AG09319 (cell line): ENCODE data around the gene CXCL16.

Experiments used
- DNase-seq: peaks from one replicate; pipeline ENCODE4 v3.0.0-alpha.2; 2010; ENCODE audit warnings: low read depth; ENCODE audit errors: extremely low read depth
- CTCF ChIP-seq: IDR thresholded peaks from 2 replicates; pipeline ENCODE4 v1.5.1; 2011; ENCODE audit warnings: low read depth, mild to moderate bottlenecking, inconsistent platforms, low read length, moderate library complexity

CXCL16 gene

DNA sequence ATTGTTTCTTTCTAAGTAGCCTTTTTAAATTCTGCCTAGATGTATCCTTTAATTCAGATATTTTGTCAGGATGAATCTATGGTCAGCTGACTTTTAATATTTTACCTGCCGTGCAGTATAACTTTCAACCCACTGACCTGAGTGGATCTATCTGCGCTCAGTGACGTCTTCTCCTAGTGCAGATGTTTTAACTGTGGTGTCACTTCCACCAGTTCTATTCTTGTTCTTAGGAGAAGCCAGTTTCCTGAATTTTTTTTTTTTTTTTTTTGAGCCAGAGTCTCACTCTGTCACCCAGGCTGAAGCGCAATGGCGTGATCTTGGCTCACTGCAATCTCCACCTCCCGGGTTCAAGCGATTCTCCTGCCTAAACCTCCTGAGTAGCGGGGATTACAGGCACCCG, 27.0 kb upstream of the CXCL16 start:
- TF ChIP-seq CTCF, result no peak
- DNase-seq, result no peak

DNA sequence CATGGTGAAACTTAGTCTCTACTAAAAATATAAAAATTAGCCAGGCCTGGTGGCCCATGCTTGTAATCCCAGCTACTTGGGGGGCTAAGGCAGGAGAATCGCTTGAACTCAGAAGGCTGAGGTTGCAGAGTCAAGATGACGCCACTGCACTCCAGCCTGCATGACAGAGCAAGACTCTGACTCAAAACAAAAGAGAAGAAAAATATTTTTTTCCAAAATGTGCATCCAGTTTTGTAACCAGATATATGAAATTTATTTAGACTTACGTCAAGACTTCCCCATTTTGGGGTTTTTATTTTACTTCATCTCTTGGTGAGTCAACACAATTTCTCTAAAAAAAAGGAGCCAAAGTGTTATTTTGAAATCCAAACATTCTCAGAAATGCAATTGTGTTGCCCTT, 26.5 kb upstream of the CXCL16 start:
- TF ChIP-seq CTCF, result no peak
- DNase-seq, result no peak

DNA sequence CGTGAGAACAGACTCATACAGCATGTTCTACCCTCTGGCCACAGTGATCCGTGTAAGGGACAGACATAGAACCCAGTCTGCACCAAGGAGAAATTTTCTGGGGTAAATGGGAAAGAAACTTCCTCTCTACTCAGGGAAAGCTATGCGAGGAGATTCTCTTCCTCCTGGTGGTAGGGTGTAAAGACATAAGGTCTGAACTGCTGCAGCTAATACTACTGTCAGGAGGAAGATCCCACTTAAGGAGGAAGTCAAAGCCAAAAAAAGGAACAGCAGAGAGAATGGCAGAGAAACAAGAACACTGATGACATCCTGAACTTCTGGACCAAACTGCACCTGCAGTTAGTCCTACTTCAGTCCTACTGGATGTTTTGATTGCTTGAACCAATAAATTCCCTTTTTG, 24.9 kb upstream of the CXCL16 start:
- DNase-seq, result no peak
- TF ChIP-seq CTCF, result no peak

GRCh38 chr17:4759776-4760236, 20.1 kb upstream of the CXCL16 start:
- DNase-seq, result no peak
- TF ChIP-seq CTCF, result no peak

- no peak for TF ChIP-seq CTCF
- no peak for DNase-seq
These were observed 13.7 kb upstream of the CXCL16 start for GRCh38 chr17:4753392-4753791.

DNA sequence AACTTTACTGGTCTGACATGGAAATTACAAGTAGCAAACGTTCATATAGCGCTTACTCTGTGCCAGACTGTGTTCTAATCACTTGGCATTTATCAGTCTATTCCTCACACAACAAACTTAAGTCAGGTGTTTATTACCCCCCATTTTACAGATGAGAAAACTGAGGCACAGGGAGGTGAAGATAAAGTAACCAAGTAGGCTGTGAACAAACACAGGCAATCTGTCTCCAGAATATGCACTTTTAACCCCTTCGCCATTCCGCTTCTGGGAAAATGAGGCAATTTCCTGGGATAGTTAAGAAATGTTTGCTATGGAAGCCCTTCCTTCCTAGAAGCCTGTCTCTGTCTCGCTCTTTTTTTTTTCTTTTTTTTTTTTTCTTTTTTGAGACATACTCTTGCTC, 12.2 kb upstream of the CXCL16 start:
- no peak for TF ChIP-seq CTCF
- DNase-seq, result no peak

- no peak for DNase-seq
- no peak for TF ChIP-seq CTCF
These were observed 10.9 kb upstream of the CXCL16 start for GRCh38 chr17:4750606-4751005.
